SIG-M5 treated with dmso at 0.1 percent for 504 hours (cell line): ENCODE results near the gene FDXACB1.
A peak's percentile ranks its signal among the peaks of the same experiment; 100 is the strongest.
"Not testable (repeated sequence)": the region's sequence is repeated elsewhere in the genome, so short reads cannot be mapped to it uniquely, and the experiment has no call there.

Experiments
- DNase-seq: peaks from one replicate; lab custom pipeline; 2025; ENCODE audit not compliant: unreplicated experiment; lab: John Stamatoyannopoulos, UW

Gene FDXACB1

GRCh38 chr11:111910676-111911562 is 32.0 kb upstream of the FDXACB1 start:
- no peak for DNase-seq

DNA sequence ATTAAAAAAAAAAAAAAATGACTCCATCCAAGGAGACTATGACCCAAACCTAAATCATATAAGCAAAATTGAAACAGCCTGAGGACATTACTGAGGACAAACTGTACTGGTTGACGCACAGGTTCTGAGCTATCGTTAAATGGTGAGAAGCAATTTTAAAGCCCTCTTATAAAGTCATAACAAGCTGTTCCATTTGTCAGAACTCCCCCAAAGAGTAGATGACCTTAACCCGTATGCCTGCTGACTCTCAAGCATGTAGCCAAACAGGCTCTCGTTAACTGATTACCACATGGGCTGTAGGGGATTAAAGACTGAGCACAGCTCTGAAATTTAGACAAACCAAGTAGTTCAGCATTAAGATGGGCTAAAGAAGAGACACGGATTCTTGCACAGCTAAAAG is 30.4 kb upstream of the FDXACB1 start:
- no peak for DNase-seq

DNA sequence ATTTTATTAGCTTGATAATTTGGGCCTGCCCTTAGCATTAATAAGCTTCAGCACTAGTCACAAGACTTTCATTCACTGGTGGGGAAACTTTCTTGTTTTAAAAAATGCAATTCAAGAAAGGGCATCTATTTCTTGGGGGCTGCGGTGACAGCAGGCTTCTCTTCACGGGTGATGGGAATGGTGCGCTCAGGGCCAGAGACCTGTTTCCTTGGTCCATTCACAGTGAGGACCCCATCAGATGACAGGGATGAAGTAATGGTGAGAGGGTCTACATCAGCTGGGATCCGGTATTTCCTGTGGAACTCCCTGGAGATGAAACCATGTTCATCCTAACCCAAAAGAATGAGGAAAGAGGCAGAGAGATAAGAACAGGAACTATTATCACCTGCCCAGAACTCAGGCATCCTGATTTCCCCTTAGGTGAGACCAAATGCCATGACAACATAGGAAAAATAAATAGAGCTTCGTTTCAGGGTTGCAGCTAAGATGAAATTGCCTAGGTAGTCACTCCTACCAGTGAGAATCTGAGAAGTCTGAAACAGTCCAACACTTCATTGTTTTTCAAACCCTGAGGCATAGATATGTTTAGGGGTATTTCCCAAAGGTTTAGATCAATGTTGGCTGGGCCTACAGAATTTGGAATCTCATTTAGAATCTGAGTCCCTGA is 29.8 kb upstream of the FDXACB1 start:
- DNase-seq, result no peak

DNA sequence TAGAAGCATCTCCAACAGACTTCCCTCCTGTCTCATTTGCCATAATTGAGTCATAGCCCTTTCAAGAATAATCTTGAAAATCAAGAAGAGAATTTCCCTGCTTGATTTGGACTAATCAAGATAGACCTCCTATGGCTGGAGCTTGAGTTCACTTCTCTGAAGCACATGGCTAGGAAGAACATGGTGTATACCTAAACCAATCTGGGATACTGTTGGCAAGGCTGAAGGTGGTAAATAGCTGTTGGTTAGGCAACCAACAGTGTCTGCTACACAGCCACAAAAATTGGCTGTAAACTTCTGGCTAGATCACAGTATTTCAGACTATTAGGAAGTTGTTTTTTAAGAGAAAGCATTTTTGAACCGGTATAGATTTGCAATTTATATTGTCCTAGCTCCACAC is 27.7 kb upstream of the FDXACB1 start:
- DNase-seq, result no peak

GRCh38 chr11:111905411-111905810 is 26.4 kb upstream of the FDXACB1 start:
- DNase-seq, result no peak

DNA sequence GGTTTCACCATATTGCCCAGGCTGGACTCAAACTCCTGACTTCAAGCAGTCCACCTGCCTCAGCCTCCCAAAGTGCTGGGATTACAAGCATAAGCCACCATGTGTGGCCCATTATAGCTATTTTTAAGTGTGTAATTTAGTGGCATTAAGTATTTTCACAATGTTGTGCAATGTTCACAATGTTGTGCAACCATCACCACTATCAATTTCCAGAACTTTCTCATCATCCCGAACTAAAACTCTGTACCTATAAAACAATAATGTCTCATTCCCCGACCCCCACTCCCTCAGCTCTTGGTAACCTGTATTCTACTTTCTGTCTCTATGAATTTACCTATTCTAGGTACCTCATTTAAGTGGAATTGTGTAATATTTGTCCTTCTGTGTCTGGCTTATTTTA is 7.9 kb upstream of the FDXACB1 start:
- no peak for DNase-seq

GRCh38 chr11:111886032-111886431 is 7.1 kb upstream of the FDXACB1 start:
- DNase-seq, result no peak

DNA sequence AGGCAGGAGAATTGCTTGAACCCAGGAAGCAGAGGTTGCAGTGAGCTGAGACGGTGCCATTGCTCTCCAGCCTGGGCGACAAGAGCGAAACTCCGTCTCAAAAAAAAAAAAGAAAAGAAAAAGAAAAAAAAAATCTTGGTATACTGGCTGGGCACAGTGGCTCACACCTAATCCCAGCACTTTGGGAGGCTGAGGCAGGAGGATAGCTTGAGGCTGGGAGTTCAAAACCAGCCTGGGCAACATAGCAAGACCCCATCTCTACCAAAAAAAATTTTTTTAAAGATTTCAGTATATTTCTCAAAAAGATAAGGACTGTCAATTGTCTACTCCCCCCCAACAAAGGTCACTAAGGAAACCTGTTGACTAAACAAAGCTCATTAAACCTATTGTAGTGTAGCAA is 6.1 kb upstream of the FDXACB1 start:
- DNase-seq, result not testable (repeated sequence)

GRCh38 chr11:111882202-111882601 is 3.2 kb upstream of the FDXACB1 start:
- no peak for DNase-seq

- DNase-seq, result no peak
These were observed 634 bp upstream of the FDXACB1 start for GRCh38 chr11:111879637-111879960.

- peak; percentile 39 for DNase-seq
These were observed 548 bp downstream of the FDXACB1 start for GRCh38 chr11:111878385-111878848.

DNA sequence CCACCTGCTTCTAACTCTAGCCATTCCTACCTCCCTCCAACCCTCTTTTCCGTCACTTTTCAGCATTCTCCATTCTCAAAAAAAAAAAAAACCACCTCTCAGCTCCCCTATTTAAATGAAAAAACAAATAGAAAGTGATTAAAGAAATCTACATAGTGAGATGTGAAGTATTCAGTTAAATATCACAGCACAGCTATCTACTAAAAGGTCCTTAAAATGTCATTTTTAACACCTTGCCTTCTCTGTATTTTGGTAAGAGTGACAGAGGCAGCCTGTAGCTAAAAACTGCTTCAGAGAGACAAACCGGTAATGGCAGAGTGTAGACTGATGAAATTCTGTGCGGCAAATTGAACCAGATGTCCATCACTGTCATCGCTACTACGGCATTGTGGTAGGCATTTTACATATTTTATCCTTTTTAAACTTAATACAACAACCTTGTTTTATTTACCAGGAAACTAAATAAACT is 7.2 kb downstream of the FDXACB1 start:
- no peak for DNase-seq

DNA sequence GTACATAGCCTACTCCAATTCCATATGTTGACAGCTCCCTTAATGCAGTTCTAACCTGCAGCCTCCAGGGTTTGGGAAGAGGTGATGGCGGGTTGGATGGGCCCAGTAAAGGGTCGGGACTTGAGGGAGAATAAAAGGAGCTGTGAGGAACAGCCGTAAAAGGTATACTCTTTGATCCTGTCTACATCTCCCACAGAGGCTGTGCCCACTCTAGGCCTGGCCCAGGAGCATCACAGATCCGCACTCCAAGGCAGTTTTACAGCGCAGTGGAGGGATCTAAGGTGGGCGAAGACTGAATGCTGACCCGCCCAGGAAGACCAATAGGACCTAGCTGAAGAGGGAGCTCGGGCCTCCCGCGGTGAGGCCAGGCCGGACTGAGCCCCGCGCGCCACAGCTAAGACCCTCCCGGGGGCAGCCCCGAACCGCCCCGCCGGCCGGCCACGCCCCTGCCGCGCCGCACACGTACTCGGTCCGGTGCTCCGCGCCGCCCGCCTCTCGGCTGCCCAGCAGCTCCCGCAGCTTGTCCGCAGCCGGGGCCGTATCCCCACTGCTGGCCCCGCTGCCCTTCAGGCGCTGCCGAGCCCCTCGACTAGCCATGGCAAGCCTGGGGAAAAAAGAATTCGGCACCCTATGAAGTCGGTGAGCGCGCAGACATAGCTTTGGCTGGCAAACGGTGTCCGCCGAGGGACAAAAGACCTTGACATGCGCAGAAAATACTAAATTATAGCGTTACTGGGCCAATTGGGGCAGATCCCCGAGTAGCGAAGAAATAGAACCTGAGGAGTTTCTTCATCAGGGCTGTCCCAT is 7.9 kb downstream of the FDXACB1 start, which contains the start of gene ALG9:
ALG9 (minus strand) TSS at position 696 of the 807 bp plus-strand sequence; CDS start at position 597, 99 bp downstream.
- DNase-seq, result peak; percentile 44

GRCh38 chr11:111870522-111870885 is 8.5 kb downstream of the FDXACB1 start:
- DNase-seq, result peak; percentile 43

GRCh38 chr11:111870113-111870512 is 8.9 kb downstream of the FDXACB1 start:
- DNase-seq, result no peak

DNA sequence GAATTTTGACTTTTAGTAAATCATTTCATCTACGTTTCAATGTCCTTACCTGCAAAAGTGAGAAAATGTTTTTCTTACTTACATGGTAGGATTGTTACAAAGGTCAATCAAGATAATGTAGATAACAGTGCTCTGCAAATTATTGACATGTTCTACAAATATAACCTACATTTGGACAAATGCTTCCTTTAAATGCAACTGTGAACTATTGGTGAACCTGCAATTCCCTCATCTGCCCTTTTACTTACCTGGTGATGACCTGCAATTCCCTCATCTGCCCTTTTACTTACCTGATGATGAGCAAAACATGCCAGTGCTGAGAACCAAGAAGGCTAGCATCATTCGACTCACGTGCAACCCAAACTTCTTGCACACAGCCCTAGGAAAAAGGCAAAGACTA is 18.7 kb downstream of the FDXACB1 start:
- no peak for DNase-seq

DNA sequence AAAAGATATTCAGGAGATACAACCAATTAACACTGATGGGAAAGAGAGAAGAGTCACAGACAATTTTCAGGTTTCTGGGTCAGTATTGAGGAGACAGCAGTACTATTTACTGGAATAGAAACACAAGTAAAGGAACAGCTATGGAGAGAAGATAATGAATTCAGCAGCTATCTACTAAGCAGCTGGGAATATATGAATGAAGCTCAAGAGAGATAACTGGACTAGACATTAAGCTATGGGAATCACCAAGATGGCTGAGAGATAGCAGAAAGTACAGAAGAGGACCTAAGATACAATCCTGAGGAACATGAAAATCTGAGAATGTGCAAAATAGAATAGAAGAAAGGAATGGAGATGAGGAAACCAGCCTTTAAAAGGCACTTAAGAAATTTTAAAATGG is 23.5 kb downstream of the FDXACB1 start:
- DNase-seq, result no peak

DNA sequence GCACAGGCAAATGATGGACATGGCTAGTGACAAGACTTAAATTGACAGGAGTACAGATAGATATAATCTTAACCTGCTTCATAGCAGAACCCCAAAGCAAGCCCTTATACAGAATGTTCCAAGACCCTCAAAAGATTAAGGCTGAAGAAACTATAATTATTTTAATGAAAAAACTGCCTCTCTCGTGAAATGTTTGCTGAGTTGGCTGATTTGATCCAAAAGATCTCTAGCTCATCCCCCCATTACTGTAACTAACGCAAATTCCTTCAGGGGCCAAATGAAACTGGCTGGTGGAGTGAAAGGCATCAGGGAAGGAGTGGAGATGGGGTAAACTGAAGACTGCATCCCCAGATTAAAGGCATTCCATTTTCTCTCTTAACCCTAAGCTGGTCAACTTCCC is 26.9 kb downstream of the FDXACB1 start:
- no peak for DNase-seq

DNA sequence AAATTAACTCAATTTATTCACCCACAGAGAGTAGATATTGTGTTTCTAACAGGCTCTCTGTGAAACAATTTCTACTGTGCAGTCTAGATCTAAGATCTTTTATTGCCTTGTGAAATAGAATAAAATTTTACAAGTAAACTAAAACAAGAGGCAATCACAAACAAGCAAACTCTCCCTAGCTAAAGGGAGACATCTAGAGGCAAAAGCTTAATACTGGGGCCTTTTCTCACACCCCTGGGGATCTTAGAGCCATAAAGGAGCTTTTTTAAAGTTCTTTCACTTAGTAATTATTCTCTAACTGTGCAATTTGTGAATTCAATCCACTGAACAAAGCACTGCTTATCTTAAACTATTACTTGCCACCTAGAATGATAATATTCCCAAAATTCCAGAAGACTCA is 27.3 kb downstream of the FDXACB1 start:
- peak; percentile 15 for DNase-seq

GRCh38 chr11:111851067-111851466 is 27.9 kb downstream of the FDXACB1 start:
- no peak for DNase-seq

DNA sequence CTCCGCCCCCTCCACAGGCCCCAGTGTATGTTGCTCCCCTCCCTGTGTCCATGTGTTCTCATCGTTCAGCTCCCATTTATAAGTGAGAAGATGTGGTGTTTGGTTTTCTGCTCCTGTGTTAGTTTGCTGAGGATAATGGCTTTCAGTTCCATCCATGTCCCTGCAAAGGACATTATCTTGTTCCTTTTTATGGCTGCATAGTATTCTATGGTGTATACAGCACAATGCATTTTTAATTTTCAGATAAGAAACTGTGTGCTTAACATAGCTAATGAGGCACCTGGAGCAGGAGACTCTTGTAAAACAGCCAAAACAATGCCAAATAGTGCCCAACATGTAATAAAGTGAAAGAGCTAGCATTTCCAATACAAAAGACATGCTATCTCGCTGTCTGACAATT is 29.3 kb downstream of the FDXACB1 start:
- DNase-seq, result no peak
